Measurements from ENCODE around the gene FYN.

The FYN gene

GRCh38 chr6:111615916-111616612, 257.2 kb downstream of the FYN start:
- DNase-seq (ENCODE audit: low read depth) = no peak
- no peak for TF ChIP-seq CTCF (IDR thresholded peaks at IDR 0.05; ENCODE audit: low read depth, low read length, missing control alignments)
- no peak overlapping the region for H3K4me3 ChIP-seq (ENCODE audit: low read depth, low read length)

DNA sequence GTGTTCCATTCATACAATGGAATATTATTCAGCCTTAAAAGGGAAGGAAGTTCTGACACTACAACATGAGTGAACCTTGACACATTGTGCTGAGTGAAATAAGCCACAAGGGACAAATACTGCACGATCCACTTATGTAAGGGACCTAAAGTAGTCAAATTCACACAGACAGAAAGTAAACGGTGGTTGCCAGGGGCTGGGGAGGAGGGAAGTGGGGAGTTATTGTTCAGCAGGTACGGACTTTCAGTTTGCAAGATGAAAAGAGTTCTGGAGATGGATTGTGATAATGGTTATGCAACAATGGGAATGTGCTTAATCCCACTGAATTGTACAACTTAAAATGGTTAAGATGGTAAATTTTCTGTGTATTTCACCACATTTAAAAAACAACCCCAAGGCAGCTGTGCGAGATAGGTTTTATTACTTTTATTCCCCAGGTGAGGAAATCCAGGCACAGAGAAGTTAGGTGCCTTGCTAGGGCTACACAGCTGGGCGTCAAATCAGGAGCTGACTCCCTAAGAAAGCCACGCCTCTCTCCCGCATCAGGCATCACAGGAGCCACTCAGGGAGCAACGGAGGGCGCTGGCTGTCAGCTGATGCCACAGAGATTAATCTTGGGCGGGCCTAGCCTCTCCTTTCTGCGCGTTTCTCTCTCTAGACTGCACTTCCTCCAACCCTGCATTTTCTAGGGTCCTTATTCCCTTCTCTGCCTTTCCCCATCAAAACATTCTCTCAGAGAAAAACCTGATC, 258.2 kb downstream of the FYN start:
- no peak for DNase-seq (ENCODE audit: low read depth)
- TF ChIP-seq CTCF (IDR thresholded peaks at IDR 0.05; ENCODE audit: low read depth, low read length, missing control alignments) = no peak
- no peak overlapping the region for H3K4me3 ChIP-seq (ENCODE audit: low read depth, low read length)

- H3K4me3 ChIP-seq (ENCODE audit: low read depth, low read length) = no peak overlapping the region
- no peak for TF ChIP-seq CTCF (IDR thresholded peaks at IDR 0.05; ENCODE audit: low read depth, low read length, missing control alignments)
- no peak for DNase-seq (ENCODE audit: low read depth)
Observed at GRCh38 chr6:111612379-111612778, 260.9 kb downstream of the FYN start.

DNA sequence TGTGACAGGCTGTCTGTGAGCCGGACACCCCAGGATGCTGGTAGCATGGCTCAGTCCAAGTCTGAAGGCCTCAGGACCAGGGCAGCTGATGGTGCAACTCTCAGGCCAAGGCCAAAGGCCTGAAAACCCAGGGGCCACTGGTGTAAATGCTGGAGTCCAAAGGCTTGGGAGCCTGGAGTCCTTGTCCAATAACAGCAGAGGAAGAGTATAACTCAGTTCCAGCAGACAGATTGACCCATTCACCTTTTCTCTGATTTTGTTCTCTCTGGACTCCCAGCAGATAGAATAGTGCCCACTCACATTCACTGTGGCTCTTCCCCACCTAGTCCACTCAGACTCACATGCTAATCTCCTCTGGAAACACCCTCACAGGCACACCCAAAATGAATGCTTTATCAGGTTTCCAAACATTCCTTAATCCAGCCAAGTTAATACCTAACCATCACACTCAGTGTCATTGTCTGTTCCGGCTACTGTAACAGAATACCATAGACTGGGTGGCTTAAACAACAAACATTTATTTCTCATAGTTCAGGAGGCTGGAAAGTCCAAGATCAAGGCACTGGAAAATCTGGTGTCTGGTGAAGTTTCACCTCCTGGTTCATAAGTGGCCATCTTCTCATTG, 262.6 kb downstream of the FYN start:
- no peak for DNase-seq (ENCODE audit: low read depth)
- no peak overlapping the region for H3K4me3 ChIP-seq (ENCODE audit: low read depth, low read length)
- TF ChIP-seq CTCF (IDR thresholded peaks at IDR 0.05; ENCODE audit: low read depth, low read length, missing control alignments) = no peak

Data from GM12864 (cell line).